ENCODE results near the gene FMNL1.

FMNL1 gene

DNA sequence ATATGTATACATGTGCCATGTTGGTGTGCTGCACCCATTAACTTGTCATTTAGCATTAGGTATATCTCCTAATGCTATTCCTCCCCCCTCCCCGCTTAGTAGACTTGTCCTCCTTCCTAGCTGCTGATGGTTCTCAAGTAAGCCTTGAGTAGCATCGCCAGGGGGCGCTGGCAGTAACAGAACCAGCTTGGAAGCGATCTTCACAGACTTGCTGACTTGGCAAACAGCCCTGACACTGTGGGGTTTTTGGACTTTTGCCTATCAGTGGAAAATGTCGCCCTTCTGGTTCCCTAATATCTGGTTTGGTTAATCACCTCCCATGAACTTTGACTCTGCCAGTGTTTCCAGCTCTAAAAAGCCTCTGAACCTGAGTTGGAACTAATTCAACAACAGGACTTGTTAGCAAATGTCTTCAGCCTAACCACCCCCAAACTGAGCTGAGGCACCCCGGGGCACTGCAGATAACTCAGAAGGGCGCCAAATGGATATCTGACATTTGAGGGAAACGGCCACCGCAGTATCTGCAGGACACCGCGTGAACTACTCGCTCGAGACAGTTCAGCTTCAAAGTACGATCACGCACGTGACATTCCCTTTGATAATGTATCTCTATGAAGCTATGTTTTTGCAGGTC lies 55.6 kb downstream of the FMNL1 start:
- in situ Hi-C loops (cut with MboI; ENCODE audit: low sequenced_read_pairs): no loop called here

DNA sequence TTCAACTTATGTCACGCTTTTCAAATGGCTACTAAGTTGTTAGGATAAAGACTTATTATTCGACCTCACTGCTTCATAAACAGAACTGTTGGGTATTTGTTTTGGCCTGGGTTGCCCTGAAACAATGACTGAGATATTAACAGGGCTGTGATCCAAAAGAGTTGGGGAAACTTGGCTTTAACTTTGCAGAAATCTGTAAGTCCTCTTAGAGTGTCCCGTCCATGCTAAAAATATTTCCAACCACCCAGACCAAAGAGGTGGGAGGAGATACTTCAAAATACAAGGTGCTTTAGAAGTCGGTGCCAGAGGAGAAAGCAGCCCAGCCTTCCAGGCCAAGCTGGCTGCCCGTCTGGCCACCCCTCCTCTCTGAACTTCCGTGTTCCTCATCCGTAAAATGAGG lies 56.3 kb downstream of the FMNL1 start:
- in situ Hi-C loops (cut with MboI; ENCODE audit: low sequenced_read_pairs): no loop called here

DNA sequence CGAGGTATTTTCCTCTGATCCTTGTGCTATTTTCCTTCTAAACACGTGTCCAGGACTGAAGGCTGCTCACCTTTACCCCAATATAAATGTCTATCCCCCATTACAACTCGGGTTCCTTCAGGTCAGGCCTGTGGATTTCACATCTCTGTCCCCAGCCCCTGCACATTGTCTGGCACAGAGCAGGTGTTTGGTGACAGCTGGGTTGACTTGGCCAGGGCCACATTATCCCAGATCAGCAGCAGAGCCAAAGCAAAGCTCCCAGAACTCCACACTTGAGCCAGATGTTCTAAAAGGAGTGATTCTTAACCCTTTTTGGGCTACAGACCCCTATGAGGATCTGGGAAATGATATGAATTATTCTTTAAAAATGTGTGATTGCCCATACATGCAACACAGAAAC lies 58.2 kb downstream of the FMNL1 start:
- in situ Hi-C loops (cut with MboI; ENCODE audit: low sequenced_read_pairs): loop anchor here (5.0 kb wide), 1 partner anchor 107 kb away; no protein-coding TSS in a partner anchor

DNA sequence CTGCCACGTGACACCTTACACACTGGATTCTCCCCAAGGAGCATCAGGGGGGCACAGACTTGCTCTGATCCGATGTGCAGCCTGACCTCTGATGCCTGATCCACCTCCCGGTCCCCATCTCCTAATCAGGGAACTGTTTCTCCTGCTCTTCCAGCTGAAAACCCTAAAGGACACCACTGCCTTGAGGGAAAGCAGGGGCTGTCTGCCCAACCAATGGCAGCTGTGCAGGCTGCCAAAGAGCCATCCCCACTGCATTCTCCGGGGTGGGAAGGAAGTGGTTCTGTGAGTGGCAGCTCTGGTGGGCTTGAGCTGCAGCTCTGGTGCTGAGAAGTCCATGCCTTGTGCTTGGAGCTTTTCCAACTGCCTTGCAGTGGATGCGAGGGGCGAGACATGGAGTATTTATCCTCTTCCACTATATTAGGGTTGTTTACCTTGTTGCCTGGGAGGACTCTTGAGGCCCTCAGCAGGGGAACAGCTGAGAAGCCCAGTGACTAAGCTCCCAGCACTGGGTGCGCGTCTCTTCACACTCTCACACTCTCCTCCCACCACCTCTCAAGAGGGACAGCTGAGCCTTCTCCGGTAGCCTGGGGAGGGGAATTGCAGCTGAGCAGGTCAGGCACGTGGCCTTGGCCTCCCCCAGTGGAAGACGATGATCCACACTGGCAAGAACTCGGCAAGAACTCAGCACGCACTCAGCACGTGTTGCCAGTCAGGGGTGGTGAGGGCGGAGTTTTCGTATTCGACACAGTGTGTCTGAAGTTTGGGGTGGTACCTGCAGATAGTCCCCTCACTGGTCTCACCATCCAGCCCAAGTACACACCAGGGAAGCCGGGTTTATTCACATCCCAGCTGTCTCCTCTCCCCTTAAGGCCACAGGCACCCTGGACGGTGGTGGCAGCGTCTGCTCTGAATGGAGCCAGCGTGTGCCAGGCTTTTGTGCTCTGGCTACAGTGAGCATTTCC lies 61.3 kb downstream of the FMNL1 start:
- in situ Hi-C loops (cut with MboI; ENCODE audit: low sequenced_read_pairs): loop anchor here (5.0 kb wide), 1 partner anchor 104 kb away; no protein-coding TSS in a partner anchor

DNA sequence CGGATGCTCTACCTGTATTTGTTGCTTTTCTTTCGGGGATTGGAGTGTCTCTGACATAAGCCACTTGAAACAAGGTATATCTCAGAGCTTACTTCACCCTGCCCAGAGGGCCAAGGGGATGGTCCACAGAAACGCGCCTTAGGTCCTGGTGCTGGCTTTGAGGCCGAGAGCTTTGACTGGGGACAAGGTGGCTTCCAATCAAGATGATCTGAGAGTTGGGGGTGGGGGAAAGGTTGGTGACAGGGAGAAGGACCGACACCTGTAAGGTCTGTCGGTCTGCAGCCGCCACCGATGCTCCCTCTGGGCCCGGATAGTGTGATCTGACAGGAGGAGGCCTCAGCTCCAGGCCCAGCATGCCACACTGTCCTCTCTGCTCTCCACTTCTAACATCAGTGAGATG lies 62.0 kb downstream of the FMNL1 start:
- in situ Hi-C loops (cut with MboI; ENCODE audit: low sequenced_read_pairs): loop anchor here (5.0 kb wide), 1 partner anchor 104 kb away; no protein-coding TSS in a partner anchor

DNA sequence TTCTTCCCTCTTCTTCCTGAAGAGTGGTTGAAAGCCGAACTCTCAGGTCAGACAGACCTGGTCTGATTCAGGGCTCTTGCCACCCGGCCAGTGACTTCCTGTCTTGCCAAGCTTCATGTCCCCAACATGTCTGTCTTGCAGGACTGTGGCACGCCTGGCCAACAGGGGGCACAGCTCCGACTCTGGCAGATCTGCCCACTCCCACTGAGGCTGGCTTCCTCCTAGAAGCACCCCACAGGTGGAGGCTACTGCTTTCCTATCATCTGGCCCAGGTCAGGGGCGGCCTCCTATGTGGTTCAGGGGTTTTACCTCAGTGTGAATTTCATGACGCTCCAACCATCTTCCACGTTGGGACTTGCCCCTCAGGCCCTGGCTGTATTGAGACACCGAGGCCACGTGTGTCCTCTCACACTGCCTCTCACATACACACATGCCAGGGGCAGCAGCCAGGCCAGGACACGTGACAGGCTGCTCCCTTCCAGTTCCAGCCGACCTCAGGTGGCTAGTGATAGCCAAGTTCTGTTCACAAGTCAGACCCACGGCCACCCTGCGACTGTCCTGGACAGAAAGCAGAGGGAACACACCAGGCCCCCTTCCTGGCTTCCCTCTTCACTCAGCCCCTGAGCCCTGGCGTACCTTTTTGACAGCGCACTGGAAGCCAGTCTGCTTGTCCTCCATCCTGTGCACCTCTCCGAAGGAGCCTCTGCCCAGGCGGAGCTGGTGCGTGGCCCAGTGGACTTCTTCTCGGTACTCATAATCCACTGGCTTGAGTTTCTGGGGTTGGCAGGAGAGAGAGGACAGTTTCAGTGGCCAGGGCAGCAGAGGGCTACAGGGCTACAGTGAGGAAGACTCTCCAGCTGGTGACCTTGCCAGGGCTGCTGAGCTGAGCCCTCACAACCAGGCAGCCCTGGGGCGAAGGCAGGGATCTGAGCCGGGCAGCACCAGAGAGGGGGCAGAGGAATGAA lies 62.8 kb downstream of the FMNL1 start:
- in situ Hi-C loops (cut with MboI; ENCODE audit: low sequenced_read_pairs): loop anchor here (5.0 kb wide), 1 partner anchor 103 kb away; no protein-coding TSS in a partner anchor

DNA sequence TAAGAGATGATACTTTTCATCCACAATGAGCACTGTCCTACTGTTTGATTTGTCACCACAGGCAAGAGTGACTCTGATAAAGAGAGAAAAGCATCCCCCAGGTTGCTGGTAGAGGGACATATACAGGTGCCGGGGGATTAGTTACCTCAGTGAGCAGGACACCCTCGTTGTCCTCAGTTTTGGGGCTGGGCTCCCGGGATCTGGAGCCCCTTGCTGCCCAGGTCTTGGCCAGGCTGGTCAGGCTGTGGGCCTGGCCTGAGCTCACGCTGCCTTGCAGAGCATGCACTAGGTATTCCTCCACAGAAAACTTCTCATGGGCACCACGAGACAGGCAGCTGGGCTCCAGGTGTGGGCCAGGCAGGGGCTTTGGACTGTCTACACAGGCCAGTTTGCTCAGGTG lies 64.6 kb downstream of the FMNL1 start:
- in situ Hi-C loops (cut with MboI; ENCODE audit: low sequenced_read_pairs): no loop called here

DNA sequence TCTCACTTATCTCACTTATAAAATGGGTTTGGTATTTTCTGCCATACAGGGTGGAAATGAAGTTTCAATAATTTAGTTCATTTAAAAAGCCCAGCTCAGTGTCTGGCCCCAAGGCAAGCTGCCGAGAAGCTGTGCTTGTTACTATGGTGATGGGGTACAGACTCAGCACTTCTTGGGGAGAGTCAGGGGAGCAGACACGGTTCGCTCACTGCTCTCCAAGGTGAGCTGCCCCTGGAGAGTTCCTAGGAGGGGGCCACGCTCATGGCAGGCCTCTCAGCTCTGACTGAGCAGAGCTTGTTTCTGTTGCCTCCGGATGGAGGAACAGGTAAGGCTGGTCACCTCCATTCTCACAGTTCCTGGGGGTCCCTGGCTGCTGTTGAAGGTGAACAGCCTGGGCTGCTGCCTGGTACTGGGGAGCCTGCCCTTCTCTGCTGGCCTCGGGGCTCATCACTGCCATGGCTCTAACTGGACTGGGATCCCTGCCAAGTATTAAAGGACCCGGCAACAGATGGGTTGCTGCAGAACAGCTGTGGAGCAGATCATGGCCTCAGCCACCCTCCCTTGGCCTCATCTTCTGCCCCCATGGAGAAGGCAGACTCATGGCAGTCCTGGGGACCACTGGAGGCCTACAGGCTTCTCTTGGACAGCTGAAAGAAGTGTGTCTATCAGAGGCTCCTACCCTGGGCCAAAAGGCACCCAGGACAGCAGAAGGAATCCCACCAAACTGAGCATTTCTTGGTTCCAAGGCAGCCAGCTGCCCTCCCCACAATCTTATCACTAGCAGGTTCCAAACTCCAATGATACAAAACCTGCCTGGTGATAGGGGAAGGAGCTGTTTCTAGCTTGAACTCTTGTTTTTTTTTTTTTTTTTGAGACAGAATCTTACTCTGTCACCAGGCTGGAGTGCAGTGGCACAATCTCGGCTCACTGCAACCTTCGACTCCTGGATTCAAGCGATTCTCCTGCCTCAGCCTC lies 66.1 kb downstream of the FMNL1 start:
- in situ Hi-C loops (cut with MboI; ENCODE audit: low sequenced_read_pairs): no loop called here

DNA sequence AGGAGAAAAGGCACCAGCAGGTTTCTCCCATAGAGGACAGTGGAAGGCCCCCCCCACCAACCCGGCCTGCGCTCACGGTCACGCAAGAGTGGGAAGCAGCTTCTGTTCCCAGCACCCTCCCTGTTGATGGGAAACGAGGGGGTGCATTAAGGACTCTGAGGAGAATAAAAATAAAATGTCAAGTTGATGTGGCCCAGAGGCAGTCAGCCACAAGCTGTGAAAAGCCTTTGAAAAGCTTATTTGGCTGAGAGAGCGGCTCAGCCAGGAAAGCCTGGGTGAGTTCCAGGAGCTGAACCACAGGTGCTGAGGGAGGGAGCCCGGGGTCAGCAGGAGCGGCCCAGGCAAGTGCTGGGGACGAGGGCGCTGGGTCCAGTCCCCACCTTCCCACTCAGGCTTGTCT lies 67.1 kb downstream of the FMNL1 start:
- in situ Hi-C loops (cut with MboI; ENCODE audit: low sequenced_read_pairs): no loop called here

DNA sequence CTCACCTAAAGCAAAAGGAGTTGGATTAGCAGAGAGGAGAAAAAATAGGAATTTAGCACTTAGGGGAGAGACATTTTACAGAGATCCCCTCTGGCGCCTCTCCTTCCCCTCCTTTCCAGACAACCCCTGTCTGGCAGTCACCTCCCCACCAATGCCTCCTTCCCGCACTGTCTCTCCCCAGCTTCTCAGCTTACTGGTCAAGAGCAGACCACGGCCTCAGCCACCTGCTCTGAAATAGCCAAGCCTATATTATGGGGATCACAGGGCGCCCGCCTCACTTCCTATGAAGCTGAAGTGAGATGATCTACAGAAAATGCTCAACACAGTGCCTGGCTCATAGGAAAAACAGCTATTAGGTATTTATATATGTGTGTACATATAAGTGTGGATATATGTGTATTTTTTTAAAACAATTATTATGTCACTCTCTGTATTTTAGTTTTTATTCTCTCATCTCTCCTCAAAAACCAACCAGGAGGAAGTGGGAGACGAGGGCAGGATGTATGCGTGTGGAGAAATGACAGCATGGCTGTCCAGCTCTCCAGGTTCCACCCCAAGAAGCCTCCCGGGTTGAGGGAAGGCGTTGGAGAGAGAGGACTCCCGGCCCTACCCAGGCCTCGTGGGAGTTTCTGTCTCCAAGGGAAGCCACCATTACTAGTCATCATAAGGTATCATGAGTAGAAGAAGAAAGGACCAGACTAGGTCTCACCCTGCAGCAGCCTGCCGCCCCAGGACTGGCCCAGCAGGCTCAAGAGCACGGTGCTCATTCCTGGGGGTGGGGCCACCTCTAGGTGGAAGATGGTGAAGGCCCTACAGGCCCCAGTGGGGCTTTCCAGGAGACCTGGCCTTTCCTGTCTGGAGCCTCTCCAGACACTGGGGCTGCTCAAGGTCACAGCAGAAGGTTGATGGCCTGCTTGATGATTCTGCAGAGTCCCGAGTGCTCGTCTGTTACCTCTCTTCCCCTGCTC lies 67.9 kb downstream of the FMNL1 start:
- in situ Hi-C loops (cut with MboI; ENCODE audit: low sequenced_read_pairs): no loop called here

DNA sequence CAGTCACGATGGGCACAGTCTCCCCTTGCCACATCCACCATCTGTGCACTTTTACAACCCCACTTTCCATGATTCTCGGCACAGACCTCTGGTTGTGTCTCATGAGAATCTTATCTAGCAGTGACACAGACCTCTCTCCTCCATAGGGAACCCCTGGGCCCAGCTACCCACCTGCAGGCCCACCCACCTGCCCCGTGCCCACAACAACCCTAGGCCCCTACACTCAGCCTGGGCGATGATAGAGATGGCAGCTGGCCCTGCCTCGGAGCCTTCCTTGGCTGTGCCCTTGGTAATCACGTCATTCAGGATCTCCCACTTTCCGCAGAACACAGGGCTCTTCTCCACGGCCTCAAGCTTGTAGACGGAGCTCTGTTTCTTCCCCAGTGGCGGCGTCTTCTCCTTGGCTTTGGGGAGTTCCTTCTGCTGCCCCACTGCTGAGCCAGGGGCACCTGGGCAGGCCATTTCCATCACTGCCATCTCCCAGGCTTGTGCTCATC lies 68.6 kb downstream of the FMNL1 start:
- in situ Hi-C loops (cut with MboI; ENCODE audit: low sequenced_read_pairs): no loop called here

DNA sequence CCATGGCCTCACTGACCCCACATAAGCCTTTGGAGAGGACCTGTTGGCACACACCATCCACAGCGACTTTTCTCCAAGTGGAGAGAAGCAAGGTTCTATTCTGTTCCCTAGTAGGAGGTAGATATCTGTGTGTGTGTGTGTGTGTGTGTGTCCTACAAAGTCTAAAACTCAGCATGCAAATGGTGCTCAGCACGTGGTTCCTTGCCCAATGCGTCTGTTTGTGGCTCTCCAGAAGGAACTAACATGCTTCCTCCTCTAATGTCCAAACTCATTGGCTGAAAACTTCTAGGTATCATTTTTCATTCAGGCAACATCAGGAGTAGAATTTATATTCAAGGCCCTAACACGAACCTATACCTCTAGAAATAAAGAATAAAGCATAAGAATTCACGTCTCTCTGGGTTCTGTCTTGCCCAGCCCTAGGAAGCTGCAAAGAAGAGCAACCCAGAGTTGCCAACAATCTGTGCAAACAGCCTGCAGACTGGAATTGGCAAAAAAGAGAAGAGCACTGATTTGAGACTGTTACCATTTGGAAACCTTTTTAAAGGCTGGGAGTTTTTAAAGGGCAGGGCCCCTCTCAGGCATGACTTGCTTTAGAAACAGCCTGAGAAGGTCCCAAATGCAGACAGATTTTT lies 69.6 kb downstream of the FMNL1 start:
- in situ Hi-C loops (cut with MboI; ENCODE audit: low sequenced_read_pairs): no loop called here

DNA sequence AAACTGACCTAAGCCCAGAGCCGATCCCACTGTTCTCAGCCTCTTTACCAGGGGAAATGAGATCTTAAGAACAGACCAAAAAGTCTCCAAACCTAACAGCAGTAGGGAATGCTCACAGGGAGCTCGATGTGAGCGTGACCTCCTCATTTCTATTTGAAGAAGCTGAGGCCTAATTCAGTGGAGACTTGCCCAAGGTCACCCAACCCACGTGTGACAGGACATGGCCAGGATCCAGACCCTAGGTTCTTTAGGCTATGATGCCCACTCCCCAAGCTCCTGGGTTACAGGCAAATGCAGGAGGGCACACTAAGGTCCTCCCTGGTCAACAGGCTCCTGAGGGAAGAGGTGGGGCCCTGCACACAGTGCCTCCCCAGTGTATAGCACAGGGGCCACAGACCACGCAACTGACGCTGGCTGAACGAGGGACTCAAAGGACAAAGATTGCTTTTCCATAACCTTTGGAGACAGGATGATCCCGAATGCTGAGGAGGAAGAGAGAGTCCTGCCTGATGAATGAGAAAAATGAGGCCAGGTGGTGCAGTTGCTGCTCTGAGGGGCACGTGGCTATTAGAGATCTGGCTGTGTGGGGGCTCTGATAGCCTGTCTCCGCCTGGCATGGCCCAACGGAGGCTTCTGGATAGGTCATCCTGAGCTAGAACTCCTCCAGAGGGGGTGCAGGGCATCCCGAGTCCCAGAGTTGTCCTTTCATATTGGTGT lies 71.2 kb downstream of the FMNL1 start:
- in situ Hi-C loops (cut with MboI; ENCODE audit: low sequenced_read_pairs): no loop called here

DNA sequence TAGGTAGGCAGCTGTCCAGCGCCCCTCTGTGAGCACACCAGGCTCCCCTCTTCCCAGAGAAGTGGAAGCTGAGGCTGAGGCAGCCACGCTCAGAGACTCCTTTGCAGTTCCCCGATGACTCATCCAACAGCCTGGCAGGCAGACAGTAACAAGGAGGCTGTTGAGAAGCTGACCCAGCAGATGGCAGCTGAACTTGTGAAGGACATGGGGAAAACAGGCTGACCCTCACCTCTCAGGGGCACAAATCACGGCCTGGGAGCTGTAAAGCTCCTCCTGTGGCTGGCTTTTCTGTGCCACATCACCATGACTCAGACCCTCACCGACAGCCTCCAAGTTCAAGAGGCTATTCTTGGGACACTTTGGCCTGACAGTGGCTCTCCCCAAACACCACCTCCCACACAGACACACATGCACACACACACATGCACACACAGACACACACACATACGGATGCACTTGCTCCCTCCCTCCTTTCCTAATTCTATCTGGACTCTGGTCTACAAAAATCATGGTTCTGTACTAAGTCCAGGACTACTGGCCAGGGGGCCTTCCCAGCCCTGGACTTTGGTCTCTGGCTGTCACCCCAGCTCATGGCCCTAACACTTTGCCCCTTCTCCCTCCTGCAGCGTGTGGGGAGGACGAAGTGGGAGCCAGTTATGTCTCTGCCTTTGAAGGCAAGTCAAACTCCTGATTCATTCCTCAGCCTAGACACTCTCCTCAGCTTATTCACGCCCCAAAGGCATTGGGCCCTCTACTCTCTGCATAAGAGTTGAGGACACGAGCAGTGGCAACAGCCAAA lies 71.9 kb downstream of the FMNL1 start:
- in situ Hi-C loops (cut with MboI; ENCODE audit: low sequenced_read_pairs): no loop called here

DNA sequence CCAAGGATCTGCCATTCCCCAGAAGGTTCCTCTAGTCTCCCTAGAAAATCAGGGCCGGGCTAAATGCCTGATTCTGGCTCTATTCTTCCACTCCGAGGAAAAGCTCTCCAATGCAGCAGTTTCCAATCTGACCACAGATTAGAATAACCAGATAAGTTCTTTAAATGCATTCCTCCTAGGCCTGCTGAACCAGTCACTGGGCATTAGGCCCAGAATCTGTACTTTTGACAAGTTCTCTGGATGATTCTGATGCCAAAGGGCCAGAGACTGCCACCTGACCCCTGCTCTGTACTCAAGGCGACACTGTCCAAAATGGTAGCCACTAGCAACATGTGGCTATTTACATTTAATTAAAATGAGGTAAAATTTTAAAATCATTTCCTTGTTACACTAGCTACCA lies 72.8 kb downstream of the FMNL1 start:
- in situ Hi-C loops (cut with MboI; ENCODE audit: low sequenced_read_pairs): no loop called here

DNA sequence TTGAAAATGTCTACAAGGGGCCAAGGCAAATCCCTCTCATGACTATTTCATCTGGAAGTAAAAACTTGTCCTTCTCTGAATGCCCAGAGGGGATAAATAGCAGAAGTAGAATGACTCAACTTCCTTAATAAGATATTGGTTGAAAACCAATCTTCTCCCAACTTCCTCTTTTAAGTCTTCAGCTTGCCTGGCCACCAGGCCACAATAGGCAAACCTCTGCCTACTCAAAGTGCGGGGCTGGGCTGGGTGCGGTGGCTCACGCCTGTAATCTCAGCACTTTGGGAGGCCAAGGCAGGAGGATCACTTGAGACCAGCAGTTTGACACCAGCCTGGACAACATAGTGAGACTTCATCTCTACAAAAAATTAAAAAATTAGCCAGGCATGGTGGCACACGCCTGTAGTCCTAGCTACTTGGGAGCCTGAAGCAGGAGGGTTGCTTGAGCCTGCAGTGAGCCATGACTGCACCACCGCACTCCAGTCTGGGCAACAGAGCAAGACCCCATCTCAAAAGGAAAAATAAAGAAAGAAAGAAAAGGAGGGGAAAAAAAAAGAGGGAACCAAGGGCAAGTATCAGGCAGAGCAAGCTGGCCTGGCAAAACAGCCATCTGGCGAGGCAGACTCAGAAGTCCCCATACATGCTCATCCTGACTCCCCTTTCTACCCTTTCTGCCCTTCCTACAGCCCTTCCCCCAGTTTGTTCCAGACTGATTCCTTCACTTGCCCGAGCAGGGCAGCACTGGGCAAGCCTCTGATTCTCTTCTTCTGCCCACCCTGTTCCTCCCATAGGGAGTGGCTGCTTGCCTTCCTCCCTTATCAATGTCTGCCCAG lies 74.5 kb downstream of the FMNL1 start:
- in situ Hi-C loops (cut with MboI; ENCODE audit: low sequenced_read_pairs): no loop called here
